Lung (tissue), 12 donors: ENCODE results near the gene CD58. TPM values are rescaled to one million over a fixed set of nuclear protein-coding genes. Genes with fewer than 3 reads are reported as not detected.

Source experiments
- ATAC-seq: fragments of 200-7000 bp; cut with Tn5 transposase; one replicate; pipeline ENCODE4 v1.9.1; 2020; ENCODE audit warnings: moderate number of reproducible peaks; ENCODE audit not compliant: insufficient read depth, low FRiP score
- DNase-seq, 3 donors: peaks; one replicate each; pipeline ENCODE4 v3.0.0-alpha.2; 2013 to 2017
- H3K27ac ChIP-seq, 2 donors: one replicate each; pipeline ENCODE4 v1.5.1; 2013; ENCODE audit warnings: mild to moderate bottlenecking in 2 of 2, moderate library complexity in 2 of 2, control low read depth in 1 of 2, inconsistent platforms in 1 of 2, low read depth in 1 of 2, low read length in 1 of 2
- H3K27me3 ChIP-seq, 3 donors: one replicate each; pipeline ENCODE4 v1.5.1; 2013; ENCODE audit warnings: low read length in 2 of 3; ENCODE audit not compliant: control insufficient read depth in 3 of 3, insufficient read depth in 3 of 3
- H3K36me3 ChIP-seq, 4 donors: one replicate each; pipeline ENCODE4 v1.5.1; 2013; ENCODE audit warnings: low read length in 4 of 4, mild to moderate bottlenecking in 1 of 4, moderate library complexity in 1 of 4; ENCODE audit not compliant: control insufficient read depth in 4 of 4, insufficient read depth in 4 of 4
- H3K4me1 ChIP-seq, 5 donors: one replicate each; pipeline ENCODE4 v1.5.1; 2013; ENCODE audit warnings: low read length in 5 of 5, mild to moderate bottlenecking in 2 of 5, moderate library complexity in 1 of 5; ENCODE audit not compliant: control insufficient read depth in 5 of 5, insufficient read depth in 5 of 5
- H3K4me3 ChIP-seq: one replicate; pipeline ENCODE4 v1.5.1; 2013; ENCODE audit warnings: mild to moderate bottlenecking, control low read depth, moderate library complexity
- H3K9ac ChIP-seq, 2 donors: one replicate each; pipeline ENCODE4 v1.5.1; 2013; ENCODE audit warnings: low read length in 2 of 2, control low read depth in 1 of 2; ENCODE audit not compliant: insufficient read depth in 1 of 2
- H3K9me3 ChIP-seq, 4 donors: one replicate each; pipeline ENCODE4 v1.5.1; 2013; ENCODE audit warnings: low read length in 3 of 4, mild to moderate bottlenecking in 1 of 4, moderate library complexity in 1 of 4; ENCODE audit not compliant: control insufficient read depth in 4 of 4, insufficient read depth in 3 of 4
- WGBS, 2 donors: extraction: QIAGEN DNeasy Blood & Tissue Kit; methylation state at CpG; one replicate each; pipeline ENCODE4 v1.1.7; 2013; 5-methylcytosine and 5-hydroxymethylcytosine counted together
- polyA plus RNA-seq, 2 donors: library from polyadenylated mRNA; stranded (reverse); fragments of 200-250 nt; gene quantifications; one replicate each; pipeline ENCODE4 v1.2.1, GENCODE V29; 2013
- total RNA-seq, 2 donors: library from RNA; depleted of rRNA in 1 of 2; stranded (reverse); fragments of >200 nt in 1 of 2; gene quantifications; one replicate each; pipeline ENCODE4 v1.2.1, GENCODE V29; 2014 to 2021
- TF ChIP-seq, protein P1 (sequence below): IDR thresholded peaks from 2 replicates; pipeline ENCODE4 v1.5.1; 2012; ENCODE audit warnings: mild to moderate bottlenecking; ENCODE audit errors: control extremely low read depth, extremely low read depth
- donor health status: control.
- donor health status: control.
- donor health status: Bipolar disorder and iron deficiency.
- donor health status: healthy.
- donor health status: DM: yes; HTN: yes; CAD: no.

CD58 gene
- total and polyA plus RNA-seq, 4 donors, result 27.5 to 52.1 (median 28.7) TPM

GRCh38 chr1:116554924-116555323 lies 15.9 kb downstream of the CD58 start:
- Histone ChIP-seq H3K27ac (no peak overlapping the region), H3K4me1 (peaks cover 0 to 11% (median 0%) of the 10 kb centered on the region in 5 donors), H3K27me3 (no peaks in the 10 kb centered on the region), H3K36me3 (no peaks in the 10 kb centered on the region), H3K9me3 (no peaks in the 10 kb centered on the region), H3K4me3 (no peak overlapping the region), H3K9ac (no peak overlapping the region)
- 87 to 92% methylated on average over 2 of the region's 2 CpGs for WGBS, 2 donors
- TF ChIP-seq, protein P1, sequence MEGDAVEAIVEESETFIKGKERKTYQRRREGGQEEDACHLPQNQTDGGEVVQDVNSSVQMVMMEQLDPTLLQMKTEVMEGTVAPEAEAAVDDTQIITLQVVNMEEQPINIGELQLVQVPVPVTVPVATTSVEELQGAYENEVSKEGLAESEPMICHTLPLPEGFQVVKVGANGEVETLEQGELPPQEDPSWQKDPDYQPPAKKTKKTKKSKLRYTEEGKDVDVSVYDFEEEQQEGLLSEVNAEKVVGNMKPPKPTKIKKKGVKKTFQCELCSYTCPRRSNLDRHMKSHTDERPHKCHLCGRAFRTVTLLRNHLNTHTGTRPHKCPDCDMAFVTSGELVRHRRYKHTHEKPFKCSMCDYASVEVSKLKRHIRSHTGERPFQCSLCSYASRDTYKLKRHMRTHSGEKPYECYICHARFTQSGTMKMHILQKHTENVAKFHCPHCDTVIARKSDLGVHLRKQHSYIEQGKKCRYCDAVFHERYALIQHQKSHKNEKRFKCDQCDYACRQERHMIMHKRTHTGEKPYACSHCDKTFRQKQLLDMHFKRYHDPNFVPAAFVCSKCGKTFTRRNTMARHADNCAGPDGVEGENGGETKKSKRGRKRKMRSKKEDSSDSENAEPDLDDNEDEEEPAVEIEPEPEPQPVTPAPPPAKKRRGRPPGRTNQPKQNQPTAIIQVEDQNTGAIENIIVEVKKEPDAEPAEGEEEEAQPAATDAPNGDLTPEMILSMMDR, result no peak
- DNase-seq, result no peak
- no peak for ATAC-seq

DNA sequence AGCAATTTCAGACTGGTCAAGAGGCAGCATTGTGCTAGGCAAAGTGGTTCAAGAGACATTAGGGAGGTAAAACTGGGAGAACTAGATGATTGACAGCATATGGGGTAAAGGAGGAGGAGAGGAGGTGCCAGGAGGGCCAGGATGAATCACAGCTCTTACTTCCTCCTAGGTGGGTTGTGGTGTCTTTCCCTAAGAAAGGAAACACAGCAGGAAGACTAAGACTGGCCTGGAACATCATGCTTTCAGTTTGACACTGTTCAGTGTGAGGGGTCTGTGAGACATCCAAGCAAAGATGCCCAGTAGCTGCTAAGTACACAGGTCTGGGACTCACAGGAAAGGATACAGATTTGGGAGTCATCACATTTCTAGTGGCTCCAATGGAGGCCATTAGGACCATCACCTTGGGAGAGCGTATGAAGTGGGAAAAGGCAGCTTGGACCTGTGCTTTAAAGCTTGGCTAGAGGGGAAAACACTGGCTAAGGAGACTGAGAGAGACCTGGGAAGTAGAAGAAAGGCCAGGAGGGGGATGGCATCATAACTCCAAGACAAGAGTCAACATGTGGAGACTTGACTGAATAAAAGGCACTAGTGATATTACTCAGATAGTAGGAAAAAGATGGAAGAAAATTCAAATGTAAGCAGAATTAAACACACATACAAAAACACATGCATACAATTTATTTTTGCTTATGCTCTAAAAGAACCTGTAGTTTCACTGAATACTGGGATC lies 17.3 kb downstream of the CD58 start:
- H3K27ac ChIP-seq, result no peak overlapping the region
- H3K9me3 ChIP-seq, result no peaks in the 10 kb centered on the region
- DNase-seq (no peak), ATAC-seq (no peak)
- no peak overlapping the region for H3K4me3 ChIP-seq
- WGBS, 2 donors, result 100% methylated on average over 1 of the region's 1 CpG
- peaks cover 0 to 16% (median 0%) of the 10 kb centered on the region in 5 donors for H3K4me1 ChIP-seq
- H3K27me3 ChIP-seq, result no peaks in the 10 kb centered on the region
- TF ChIP-seq, protein P1, result no peak
- no peaks in the 10 kb centered on the region for H3K36me3 ChIP-seq
- no peak overlapping the region for H3K9ac ChIP-seq

DNA sequence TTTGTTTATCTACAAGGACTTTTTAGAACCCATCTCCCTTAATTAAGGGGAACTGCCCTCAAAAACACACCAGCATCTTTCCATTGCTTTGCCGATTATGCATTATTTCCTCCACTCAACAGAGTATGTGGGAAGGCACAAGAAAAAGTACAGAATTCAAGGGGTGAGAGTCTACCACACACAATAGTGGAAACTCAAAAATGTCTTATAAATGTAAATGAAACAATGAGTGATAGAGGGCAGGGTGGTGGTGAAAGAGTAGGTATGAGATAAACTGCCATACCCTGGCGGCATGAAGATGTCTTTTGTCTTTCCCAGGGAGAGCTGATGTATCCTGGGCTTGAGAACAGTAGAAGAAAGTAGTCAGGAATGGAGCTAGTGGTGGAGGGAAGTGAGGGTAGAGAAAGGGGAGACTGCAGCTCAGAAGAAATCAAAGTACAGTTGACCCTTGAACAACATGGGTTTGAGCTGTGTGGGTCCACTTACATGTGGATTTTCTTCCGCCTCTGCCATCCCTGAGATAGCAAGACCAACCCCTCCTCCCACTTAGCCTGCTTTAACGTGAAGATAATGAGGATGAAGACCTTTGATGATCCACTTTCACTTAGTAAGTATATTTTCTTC lies 24.4 kb downstream of the CD58 start:
- ATAC-seq (no peak), DNase-seq (no peak)
- Histone ChIP-seq H3K27me3 (no peaks in the 10 kb centered on the region), H3K4me1 (peaks cover 0 to 7% (median 0%) of the 10 kb centered on the region in 5 donors), H3K27ac (no peak overlapping the region), H3K9me3 (no peaks in the 10 kb centered on the region), H3K36me3 (peaks cover 4 to 24% (median 7%) of the 10 kb centered on the region in 4 donors), H3K4me3 (no peak overlapping the region), H3K9ac (no peak overlapping the region)
- WGBS, 2 donors, result 91 to 94% methylated on average over 4 of the region's 4 CpGs
- TF ChIP-seq, protein P1, result no peak
